Kidney epithelial cell (primary cell): Measurements from ENCODE around the gene SYCN. TPM values are rescaled to one million over a fixed set of nuclear protein-coding genes. Genes with fewer than 3 reads are reported as not detected.

Experiments
- DNase-seq: peaks from one replicate; pipeline ENCODE4 v3.0.0-alpha.2; 2010; ENCODE audit warnings: low read depth
- H3K27me3 ChIP-seq: 2 replicates; pipeline ENCODE4 v1.6.0; 2011; ENCODE audit warnings: low read length; ENCODE audit not compliant: control insufficient read depth, insufficient read depth
- H3K36me3 ChIP-seq: 2 replicates; pipeline ENCODE4 v1.5.1; 2011; ENCODE audit warnings: low read length; ENCODE audit not compliant: control insufficient read depth, insufficient read depth
- H3K4me3 ChIP-seq: 2 replicates; pipeline ENCODE4 v1.5.1; 2011; ENCODE audit warnings: low read depth, mild to moderate bottlenecking, control low read depth, low read length
- total RNA-seq: library from RNA; depleted of rRNA; stranded (reverse); fragments of >200 nt; gene quantifications from 2 replicates; pipeline ENCODE4 v1.2.3, GENCODE V29; 2015
- TF ChIP-seq, protein P1 (sequence below): IDR thresholded peaks from 2 replicates; pipeline ENCODE4 v1.5.1; 2011; ENCODE audit warnings: mild to moderate bottlenecking, moderate library complexity, low read length, control low read depth, inconsistent platforms; ENCODE audit not compliant: insufficient read depth, poor library complexity, severe bottlenecking

SYCN gene
- total RNA-seq, 1 donor from 2014 or later = not detected

DNA sequence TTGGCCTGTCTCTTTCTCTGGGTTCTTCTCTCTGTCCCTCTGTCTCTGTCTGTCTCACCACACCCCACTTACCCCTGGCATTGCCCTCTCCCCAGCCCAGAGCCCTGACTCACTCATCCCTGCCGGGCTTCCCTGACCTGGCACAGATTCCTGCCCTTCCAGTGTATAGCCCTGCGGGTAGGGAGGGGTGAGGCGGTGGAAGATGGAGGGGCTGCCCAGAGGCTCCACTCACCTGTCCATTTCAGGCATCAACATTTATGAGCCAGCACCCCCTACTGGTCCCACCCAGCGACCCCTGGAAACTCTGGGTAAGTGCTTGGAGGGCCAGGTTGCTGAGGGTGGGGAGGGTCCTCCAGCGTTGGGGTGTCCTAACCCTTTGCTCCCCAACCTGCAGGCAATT is 6.3 kb downstream of the SYCN start:
- TF ChIP-seq, protein P1, sequence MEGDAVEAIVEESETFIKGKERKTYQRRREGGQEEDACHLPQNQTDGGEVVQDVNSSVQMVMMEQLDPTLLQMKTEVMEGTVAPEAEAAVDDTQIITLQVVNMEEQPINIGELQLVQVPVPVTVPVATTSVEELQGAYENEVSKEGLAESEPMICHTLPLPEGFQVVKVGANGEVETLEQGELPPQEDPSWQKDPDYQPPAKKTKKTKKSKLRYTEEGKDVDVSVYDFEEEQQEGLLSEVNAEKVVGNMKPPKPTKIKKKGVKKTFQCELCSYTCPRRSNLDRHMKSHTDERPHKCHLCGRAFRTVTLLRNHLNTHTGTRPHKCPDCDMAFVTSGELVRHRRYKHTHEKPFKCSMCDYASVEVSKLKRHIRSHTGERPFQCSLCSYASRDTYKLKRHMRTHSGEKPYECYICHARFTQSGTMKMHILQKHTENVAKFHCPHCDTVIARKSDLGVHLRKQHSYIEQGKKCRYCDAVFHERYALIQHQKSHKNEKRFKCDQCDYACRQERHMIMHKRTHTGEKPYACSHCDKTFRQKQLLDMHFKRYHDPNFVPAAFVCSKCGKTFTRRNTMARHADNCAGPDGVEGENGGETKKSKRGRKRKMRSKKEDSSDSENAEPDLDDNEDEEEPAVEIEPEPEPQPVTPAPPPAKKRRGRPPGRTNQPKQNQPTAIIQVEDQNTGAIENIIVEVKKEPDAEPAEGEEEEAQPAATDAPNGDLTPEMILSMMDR = no peak
- DNase-seq = no peak
- H3K36me3 ChIP-seq = no peaks in the 10 kb centered on the region
- H3K27me3 ChIP-seq = peaks cover 46% of the 10 kb centered on the region
- H3K4me3 ChIP-seq = no peak overlapping the region

DNA sequence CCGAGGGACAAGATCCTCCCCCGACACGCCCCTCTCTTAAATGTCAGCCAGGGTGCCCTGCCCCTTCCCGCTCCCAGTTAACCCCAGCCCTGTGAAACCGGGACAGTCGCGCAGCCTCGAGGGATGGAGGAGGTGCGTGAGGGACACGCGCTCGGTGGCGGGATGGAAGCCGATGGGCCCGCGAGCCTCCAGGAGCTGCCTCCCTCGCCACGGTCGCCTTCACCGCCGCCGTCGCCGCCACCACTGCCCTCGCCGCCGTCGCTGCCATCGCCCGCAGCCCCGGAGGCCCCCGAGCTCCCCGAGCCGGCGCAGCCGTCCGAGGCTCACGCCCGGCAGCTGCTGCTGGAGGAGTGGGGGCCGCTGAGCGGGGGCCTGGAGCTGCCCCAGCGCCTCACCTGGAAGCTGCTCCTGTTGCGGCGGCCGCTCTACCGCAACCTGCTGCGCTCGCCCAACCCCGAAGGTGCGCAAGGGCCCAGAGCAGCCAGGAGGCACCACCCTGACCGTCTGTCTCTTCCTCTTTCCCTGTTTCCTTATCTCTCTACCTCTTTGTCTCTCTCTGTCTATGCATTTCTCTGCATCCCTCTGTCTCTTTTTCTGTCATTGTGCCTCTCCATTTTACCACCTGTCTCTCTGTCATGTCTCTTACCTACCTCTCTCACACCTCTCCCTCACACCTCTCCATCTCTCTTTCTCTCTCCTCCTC is 7.1 kb downstream of the SYCN start, which contains the start of gene NCCRP1:
Gene NCCRP1, plus strand, starts transcription at position 105 of the 703 bp plus-strand sequence. Its CDS starts 19 bp downstream, at position 124.
- TF ChIP-seq, protein P1 = no peak
- Histone ChIP-seq H3K27me3 (peaks cover 41% of the 10 kb centered on the region), H3K4me3 (no peak within 1 kb of the TSS), H3K36me3 (no peaks in the 10 kb centered on the region)
- no peak for DNase-seq

DNA sequence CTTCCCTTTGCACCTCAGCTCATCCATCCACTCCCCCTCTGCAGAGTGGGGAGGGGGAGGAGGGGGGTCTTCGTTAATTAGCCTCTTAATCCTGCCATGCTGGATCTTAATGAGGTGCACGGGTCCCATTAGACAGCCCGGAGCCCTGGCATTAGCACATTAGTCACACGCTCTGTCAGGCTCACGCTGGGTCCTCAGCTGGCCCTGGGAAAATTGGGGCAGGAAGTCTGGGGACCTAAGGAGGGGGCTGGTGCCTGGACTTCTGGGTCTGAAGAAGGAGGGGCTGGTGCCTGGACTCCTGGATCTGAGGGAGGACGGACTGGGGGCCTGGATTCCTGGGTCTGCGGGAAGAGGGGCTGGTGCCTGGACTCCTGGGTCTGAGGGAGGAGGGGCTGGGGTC is 7.7 kb downstream of the SYCN start:
- Histone ChIP-seq H3K4me3 (no peak overlapping the region), H3K36me3 (no peaks in the 10 kb centered on the region), H3K27me3 (peaks cover 36% of the 10 kb centered on the region)
- TF ChIP-seq, protein P1 = no peak
- DNase-seq = no peak

DNA sequence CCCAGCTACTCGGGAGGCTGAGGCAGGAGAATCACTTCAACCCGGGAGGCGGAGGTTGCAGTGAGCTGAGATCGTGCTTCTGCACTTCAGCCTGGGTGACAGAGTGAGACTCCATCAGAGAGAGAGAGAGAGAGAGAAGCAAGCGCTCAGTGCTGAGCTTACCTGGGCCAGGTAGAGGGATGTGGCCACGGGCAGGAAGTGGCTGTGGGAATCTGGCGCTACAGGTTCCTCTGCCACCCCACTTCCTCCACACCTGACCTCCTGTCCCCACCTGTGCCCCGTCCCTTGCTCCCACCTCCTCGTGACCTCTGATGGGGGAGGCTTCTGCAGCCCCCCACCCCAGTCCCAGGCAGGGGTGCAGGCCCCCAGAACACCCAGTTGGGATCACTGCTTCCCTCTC is 8.3 kb downstream of the SYCN start:
- no peaks in the 10 kb centered on the region for H3K36me3 ChIP-seq
- peaks cover 39% of the 10 kb centered on the region for H3K27me3 ChIP-seq
- no peak overlapping the region for H3K4me3 ChIP-seq
- TF ChIP-seq, protein P1 = no peak
- DNase-seq = no peak

DNA sequence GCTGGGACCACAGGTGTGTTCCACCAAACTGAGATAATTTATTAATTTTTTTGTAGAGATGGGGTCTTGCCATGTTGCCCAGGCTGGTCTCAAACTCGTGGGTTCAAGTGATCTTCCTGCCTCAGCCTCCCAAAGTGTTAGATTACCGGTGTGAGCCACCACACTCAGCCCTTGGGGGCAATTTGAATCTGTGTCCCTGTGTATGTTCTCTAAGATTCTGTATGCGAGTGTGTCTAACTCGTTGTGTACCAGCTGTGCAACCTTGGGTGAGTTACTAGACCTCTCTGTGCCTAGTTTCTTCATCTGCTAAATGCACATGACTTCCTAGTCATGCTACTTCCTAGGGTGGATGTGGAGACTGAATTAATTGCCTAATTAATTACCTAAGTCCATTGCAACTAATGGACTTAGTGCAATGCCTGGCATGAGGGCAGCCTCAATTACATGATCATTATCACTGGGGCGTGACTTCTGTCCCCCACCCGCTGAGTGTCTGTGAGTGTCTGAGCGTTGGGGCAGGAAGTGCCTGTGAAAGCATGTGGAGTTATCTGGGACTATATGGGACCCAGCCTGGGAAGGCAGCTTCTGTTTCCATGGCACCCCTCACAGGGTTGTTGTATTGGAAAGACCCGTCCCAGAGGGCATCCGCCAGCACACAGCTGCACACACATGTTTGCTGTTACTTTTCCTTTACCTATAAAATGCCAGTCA is 9.1 kb downstream of the SYCN start:
- Histone ChIP-seq H3K36me3 (no peaks in the 10 kb centered on the region), H3K4me3 (no peak overlapping the region), H3K27me3 (peaks cover 39% of the 10 kb centered on the region)
- TF ChIP-seq, protein P1 = no peak
- DNase-seq = no peak
